Brain microvascular endothelial cell (primary cell): ENCODE data around the gene ZFAND3.

Source experiments
- DNase-seq: peaks from one replicate; pipeline ENCODE4 v3.0.0-alpha.2; 2020
- H3K27ac ChIP-seq: fragments of 250-450 bp; sonication (Bioruptor Pico); 2 replicates; pipeline ENCODE4 v1.5.1; 2020; ENCODE audit warnings: mild to moderate bottlenecking, moderate library complexity
- H3K27me3 ChIP-seq: fragments of 250-450 bp; sonication (Bioruptor Pico); replicated peaks from 2 replicates; pipeline ENCODE4 v1.5.1; 2020; ENCODE audit warnings: mild to moderate bottlenecking
- H3K36me3 ChIP-seq: fragments of 250-450 bp; sonication (Bioruptor Pico); replicated peaks from 2 replicates; pipeline ENCODE4 v1.5.1; 2020; ENCODE audit warnings: mild to moderate bottlenecking
- H3K4me3 ChIP-seq: 2 replicates; pipeline ENCODE4 v1.5.1; 2011; ENCODE audit warnings: low read depth, mild to moderate bottlenecking, control low read depth, low read length, moderate library complexity
- CTCF ChIP-seq: IDR thresholded peaks from 2 replicates; pipeline ENCODE4 v1.5.1; 2011; ENCODE audit warnings: low read depth, mild to moderate bottlenecking, moderate library complexity, low read length, control low read depth, inconsistent platforms; ENCODE audit errors: missing control alignments
- in situ Hi-C: cut with HindIII; loops from 2 replicates; pipeline ENCODE4 v1.10.0; 2017; ENCODE audit warnings: low sequenced_read_pairs, low pct_ligation_motif_present

The ZFAND3 gene

GRCh38 chr6:38155144-38155543 lies 335.6 kb downstream of the ZFAND3 start:
- in situ Hi-C loops = no loop called here

GRCh38 chr6:38155621-38156204 lies 336.2 kb downstream of the ZFAND3 start:
- Histone ChIP-seq H3K36me3 (peaks cover 2% of the 10 kb centered on the region), H3K27me3 (no peaks in the 10 kb centered on the region), H3K27ac (peak overlapping the region; percentile 96), H3K4me3 (no peak overlapping the region)
- in situ Hi-C loops = no loop called here
- no peak for TF ChIP-seq CTCF
- DNase-seq = peak; percentile 19

More at GRCh38 chr6:38155144-38155543, 335.6 kb downstream of the ZFAND3 start:
- DNase-seq = peak; percentile 88
- H3K27ac ChIP-seq = peak overlapping the region; percentile 96
- peaks cover 2% of the 10 kb centered on the region for H3K36me3 ChIP-seq
- H3K27me3 ChIP-seq = no peaks in the 10 kb centered on the region
- no peak for TF ChIP-seq CTCF
- H3K4me3 ChIP-seq = no peak overlapping the region

GRCh38 chr6:38156818-38157565 lies 337.5 kb downstream of the ZFAND3 start:
- H3K4me3 ChIP-seq = no peak overlapping the region
- H3K36me3 ChIP-seq = peaks cover 5% of the 10 kb centered on the region
- DNase-seq = no peak
- no peaks in the 10 kb centered on the region for H3K27me3 ChIP-seq
- in situ Hi-C loops = no loop called here
- no peak overlapping the region for H3K27ac ChIP-seq
- TF ChIP-seq CTCF = no peak

- Histone ChIP-seq H3K4me3 (no peak overlapping the region), H3K27ac (no peak overlapping the region), H3K36me3 (peaks cover 5% of the 10 kb centered on the region), H3K27me3 (no peaks in the 10 kb centered on the region)
- in situ Hi-C loops = no loop called here
- TF ChIP-seq CTCF = no peak
- no peak for DNase-seq
These were observed 338.4 kb downstream of the ZFAND3 start for GRCh38 chr6:38157905-38158304.

- in situ Hi-C loops = no loop called here
- peaks cover 3% of the 10 kb centered on the region for H3K36me3 ChIP-seq
These were observed 339.3 kb downstream of the ZFAND3 start for GRCh38 chr6:38158762-38159350.

More at GRCh38 chr6:38158762-38159350, 339.3 kb downstream of the ZFAND3 start:
- Histone ChIP-seq H3K27ac (no peak overlapping the region), H3K27me3 (no peaks in the 10 kb centered on the region), H3K4me3 (no peak overlapping the region)
- DNase-seq = no peak
- TF ChIP-seq CTCF = no peak
